NOMO-1 treated with dmso at 0.1 percent for 144 hours (cell line): Measurements from ENCODE around the gene MMP27.

Source experiments
- DNase-seq: peaks from one replicate; lab custom pipeline; 2025; ENCODE audit not compliant: unreplicated experiment; lab: John Stamatoyannopoulos, UW

The MMP27 gene

GRCh38 chr11:102704841-102705240 lies 728 bp downstream of the MMP27 start:
- DNase-seq: no peak

DNA sequence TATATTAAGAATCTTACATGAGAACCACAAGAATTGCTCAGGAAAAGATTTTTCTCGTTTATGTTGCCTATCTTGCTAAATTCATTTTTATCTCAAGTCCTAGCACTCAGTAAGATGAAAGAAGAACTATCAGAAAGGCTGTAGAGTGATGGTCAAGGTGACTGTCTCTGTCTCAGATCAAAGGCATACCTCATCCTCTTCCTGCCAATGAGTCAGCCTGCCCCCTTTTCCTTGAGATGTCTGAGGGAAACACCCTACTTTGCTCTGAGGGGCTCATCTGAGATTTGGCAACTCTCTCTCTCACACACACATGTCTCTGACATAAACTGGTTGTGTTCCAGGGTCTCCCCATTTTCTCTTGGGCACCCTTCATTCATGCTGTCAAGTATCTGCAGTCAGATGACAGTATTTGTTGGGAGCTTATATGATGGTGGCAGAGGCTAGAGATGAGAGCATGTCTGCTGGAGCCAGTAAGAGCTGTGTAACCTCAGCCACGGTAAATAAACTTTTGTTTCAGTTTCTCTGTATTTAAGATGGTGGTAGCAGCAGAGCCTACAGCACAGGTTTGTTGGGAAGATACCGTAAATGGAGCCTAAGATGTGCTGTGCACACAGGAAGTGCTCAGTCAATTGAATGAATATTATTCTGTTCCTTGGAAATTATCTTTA lies 1.6 kb downstream of the MMP27 start:
- no peak for DNase-seq

- DNase-seq: no peak
These were observed 10.4 kb downstream of the MMP27 start for GRCh38 chr11:102695201-102695600.

DNA sequence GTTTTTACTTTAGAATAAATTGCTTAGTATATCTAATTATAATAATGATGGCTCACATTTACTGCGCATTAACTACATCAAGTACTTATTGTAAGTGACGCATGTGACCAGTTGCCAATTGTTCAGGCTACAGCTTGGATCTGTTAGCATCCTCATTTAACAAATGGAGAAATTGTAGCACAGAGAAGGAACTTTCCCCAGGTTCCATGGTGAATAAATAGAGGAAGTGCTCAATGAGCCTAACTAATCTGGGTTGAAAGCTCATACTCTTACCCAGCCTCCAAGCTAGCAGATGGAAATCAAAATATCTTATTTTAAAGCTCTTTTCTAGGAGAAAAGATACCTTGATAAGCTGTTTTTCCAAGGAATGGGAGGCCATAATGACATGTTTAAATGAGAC lies 19.8 kb downstream of the MMP27 start:
- DNase-seq: no peak

GRCh38 chr11:102685338-102685737 lies 20.2 kb downstream of the MMP27 start:
- no peak for DNase-seq

DNA sequence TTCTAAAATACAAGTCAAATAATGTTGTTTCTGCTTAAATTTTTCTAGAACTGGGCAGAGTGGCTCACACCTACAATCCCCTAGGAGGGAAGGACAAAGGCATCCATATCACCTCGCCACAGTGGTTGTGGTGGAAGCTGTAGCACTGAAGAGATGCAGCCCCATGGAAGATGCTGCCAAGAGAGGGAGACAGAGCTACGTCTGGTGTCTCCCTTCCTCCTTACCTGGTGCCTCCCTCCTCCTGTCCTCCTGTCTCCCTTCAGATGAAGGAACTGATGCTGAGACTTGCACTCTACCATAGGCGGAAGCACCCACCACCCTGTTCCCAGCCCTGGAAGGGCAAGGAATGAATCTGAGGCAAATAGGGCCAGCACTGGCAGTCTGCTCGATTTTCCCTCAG lies 22.3 kb downstream of the MMP27 start:
- DNase-seq: no peak

GRCh38 chr11:102680945-102681344 lies 24.6 kb downstream of the MMP27 start:
- peak; percentile 45 for DNase-seq

DNA sequence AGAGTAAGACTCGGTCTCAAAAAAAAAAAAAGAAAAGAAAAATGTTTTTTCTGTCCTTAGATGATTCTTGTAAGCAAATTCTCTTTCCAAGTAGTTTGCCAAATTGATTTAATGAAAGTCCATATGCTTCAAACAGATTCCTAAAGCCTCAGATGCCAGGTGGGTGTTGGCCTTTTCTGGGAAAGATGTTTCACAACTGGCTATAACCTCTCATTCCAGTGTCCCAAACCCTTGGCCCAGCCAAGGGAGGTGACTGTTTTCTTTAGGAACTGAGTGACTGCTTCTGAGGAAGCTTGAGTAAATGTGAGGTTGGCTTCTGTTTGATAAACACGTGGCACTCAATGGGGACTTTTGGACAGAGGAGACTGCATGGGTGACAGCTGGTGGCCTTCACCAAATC lies 27.5 kb downstream of the MMP27 start:
- DNase-seq: no peak

- no peak for DNase-seq
These were observed 29.5 kb downstream of the MMP27 start for GRCh38 chr11:102676084-102676483.

DNA sequence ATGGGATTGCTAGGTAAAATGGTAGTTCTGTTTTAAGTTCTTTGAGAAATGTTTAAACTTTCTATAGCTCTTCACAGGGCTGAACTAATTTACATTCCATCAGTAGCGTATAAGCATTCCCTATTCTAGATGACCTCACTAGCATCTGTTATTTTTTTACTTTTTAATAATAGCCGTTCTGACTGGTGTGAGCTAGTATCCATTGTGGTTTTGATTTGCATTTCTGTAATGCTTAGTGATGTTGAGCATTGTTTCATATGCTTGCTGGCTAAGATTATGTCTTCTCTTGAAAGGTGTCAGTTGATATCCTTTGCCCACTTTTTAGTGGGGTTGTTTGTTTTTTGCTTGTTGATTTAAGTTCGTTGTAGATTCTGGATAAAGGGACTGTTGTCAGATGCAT lies 35.9 kb downstream of the MMP27 start:
- no peak for DNase-seq

GRCh38 chr11:102666331-102666957 lies 39.1 kb downstream of the MMP27 start:
- DNase-seq: no peak

GRCh38 chr11:102664001-102664752 lies 41.4 kb downstream of the MMP27 start:
- DNase-seq: no peak

- DNase-seq: no peak
These were observed 43.0 kb downstream of the MMP27 start for GRCh38 chr11:102662607-102663006.

DNA sequence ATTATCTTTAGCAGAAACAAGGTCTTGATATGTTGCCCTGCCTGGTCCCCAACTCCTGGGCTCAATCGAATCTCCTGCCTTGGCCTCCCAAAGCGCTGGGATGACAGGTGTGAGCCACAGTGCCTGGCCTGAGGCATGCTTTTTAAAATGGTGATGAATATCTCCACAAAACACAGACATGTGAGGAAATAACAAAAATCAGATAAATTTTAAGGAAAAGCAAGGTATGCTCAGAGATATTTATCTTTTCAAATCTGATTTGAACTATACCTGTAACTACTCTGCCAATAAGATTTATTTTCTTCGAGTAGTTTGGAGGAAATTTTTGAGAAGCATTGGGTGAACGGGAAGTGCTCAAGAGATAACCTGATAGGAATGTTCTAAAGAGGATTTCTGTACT lies 44.5 kb downstream of the MMP27 start:
- DNase-seq: no peak

GRCh38 chr11:102656528-102656927 lies 49.0 kb downstream of the MMP27 start:
- no peak for DNase-seq

DNA sequence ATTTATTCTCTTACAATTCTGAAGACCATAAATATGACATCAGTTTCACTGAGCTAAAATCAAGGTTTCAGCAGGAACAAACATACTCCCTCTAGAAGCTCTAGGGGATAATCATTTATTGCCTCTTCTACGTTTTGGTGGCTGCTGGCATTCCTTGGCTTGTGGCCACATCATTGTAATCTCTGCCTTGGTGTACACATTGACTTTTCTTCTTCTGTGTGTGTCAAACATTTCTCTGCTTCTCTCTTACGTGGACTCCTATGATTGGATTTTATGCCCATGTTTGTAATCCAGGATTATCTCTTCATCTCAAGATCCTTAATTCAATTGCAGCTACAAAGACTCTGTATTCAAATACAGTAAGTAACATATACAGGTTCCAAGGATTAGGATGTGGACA lies 50.0 kb downstream of the MMP27 start:
- DNase-seq: no peak

DNA sequence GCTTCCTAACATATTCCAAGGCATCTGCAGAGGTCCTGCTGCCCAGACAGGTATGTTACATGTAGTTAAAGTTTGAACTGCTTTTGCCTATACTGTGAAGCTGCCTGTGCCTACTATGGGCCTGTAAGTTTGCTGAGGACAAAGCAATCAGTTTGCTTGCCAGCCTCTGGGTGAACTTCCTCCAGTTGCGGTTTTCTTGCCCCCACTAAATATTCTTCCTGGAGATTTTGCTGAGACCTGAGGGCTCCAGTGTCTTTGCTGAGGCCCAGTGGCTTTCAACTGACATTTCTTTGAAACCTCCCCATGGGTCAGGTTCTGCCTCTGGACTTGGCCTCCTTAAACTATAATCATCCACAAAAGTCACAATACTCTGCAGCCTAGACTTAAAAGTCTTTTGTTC lies 50.8 kb downstream of the MMP27 start:
- no peak for DNase-seq

- no peak for DNase-seq
These were observed 51.8 kb downstream of the MMP27 start for GRCh38 chr11:102653744-102654291.

DNA sequence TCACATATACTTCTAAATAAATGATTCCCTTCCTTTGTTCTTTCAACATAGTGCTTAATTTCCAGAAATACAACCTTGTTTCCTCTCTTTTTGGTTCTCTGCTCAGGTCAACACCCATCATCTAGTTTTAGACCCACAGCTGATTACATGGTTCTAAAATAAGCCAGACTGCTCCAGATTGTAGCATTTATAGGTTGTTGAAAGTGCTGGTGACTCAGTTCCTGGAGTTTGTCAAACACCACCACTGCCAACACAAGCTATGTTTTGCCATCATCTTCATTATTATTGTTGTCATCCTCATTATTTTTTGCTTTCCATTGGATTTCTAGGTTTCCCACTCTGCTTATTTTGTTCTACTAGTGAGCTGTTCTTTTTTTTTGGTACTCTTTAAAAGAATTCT lies 58.1 kb downstream of the MMP27 start:
- DNase-seq: no peak

GRCh38 chr11:102643941-102644340 lies 61.6 kb downstream of the MMP27 start:
- DNase-seq: no peak
